ENCODE measurements around the gene UBL7.
"Not testable (repeated sequence)": the region's sequence is repeated elsewhere in the genome, so short reads cannot be mapped to it uniquely, and the experiment has no call there.

UBL7 gene

GRCh38 chr15:74460871-74461846 lies at the start of gene UBL7:
TSS of gene UBL7 (minus strand) at chr15:74461160. CDS start at chr15:74458867, 2,293 bp downstream.
- DNase-seq = peak; percentile 86 to 94 (median 90)

DNA sequence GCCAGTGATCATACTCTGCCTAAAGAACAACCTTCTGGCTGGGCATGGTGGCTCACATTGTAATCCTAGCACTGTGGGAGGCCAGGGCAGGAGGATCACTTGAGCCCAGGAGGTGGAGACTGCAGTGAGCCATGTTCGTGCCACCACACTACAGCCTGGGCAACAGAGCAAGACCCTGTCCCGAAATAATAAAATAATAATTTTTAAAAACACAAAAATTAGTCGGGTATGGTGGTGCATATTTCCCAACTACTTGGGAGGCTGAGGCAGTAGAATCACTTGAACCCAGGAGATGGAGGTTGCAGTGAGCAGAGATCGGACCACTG lies 45.5 kb upstream of the UBL7 start:
- DNase-seq = no peak

- no peak for DNase-seq
Measured at GRCh38 chr15:74505837-74506514, 45.0 kb upstream of the UBL7 start.

DNA sequence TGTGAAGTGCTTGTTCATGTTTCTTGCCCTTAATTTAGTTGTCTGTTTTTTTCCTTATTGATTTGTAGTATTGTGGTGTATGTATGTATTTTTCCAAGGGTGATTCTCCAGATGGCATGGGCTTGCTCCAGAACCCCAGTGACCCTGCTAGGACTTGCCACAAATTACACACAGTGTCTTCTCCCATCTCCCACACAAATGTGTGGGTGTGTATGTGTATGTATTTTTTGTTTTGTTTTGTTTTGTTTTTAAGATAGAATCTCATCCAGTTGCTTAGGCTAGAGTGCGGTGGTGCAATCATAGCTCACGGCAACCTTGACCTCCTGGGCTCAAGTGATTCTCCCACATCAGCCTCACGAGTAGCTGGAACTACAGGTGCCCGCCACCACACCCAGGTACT lies 43.9 kb upstream of the UBL7 start:
- no peak for DNase-seq

- DNase-seq = no peak
Measured at GRCh38 chr15:74504418-74504817, 43.5 kb upstream of the UBL7 start.

- DNase-seq = no peak
Measured at GRCh38 chr15:74502301-74502700, 41.3 kb upstream of the UBL7 start.

GRCh38 chr15:74500401-74500800 lies 39.4 kb upstream of the UBL7 start:
- no peak for DNase-seq

GRCh38 chr15:74499366-74499765 lies 38.4 kb upstream of the UBL7 start:
- no peak for DNase-seq

- DNase-seq = no peak
Measured at GRCh38 chr15:74497584-74497983, 36.6 kb upstream of the UBL7 start.

GRCh38 chr15:74496648-74497047 lies 35.7 kb upstream of the UBL7 start:
- DNase-seq = no peak

DNA sequence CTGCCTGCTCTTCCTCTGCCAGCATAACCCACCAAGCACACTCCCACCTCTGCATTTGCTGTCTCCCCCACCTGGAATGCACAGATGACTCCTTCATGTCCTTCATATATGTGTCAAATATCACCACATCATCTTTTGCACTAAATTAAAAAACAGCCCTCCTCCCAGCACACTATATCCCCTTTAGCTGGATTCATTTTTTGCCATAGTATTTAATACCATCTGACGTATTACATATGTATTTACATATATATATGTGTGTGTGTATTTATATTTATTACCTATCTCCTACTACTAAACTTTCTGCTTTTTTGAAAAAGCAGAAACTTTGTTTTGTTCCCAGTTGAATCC lies 29.4 kb upstream of the UBL7 start:
- no peak for DNase-seq

GRCh38 chr15:74489518-74490338 lies 28.8 kb upstream of the UBL7 start:
- peak; percentile 21 to 63 (median 52) for DNase-seq

DNA sequence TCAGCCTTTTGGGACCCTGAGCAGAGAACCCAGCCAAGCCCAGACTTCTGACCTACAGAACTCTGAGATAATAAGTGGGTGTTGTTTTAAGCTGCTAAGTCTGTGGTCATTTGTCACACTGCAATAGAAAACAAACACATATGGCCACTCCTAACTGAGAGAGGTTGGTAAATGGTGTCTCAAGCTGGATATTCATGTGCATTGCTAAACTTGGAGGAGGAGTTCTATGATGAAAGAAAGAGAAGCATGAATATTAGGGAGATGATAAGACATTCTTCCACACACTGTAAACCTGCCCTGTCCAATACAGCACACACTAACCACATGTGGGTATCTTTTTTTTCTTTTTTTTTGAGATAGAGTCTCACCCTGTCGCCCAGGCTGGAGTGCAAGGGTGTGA lies 27.8 kb upstream of the UBL7 start:
- DNase-seq = no peak

DNA sequence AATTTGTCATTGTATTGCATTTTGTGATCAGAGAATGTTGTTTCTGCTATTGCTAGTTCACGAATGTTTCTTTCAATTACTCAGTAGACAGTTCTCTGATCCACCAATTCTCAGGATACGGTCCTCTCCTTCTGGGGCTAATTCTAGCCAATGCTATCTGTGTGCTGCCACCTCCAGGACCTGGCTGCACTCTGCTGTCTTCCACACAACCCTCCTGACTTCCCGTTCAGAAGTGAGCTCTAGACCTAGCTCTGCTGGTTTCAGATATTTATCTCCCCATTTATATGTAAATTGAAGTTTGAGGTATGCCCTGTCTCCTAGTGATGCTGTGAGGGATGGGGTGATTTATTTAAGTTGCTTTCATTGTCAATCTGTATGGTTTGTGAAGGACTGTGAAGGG lies 21.7 kb upstream of the UBL7 start:
- no peak for DNase-seq

DNA sequence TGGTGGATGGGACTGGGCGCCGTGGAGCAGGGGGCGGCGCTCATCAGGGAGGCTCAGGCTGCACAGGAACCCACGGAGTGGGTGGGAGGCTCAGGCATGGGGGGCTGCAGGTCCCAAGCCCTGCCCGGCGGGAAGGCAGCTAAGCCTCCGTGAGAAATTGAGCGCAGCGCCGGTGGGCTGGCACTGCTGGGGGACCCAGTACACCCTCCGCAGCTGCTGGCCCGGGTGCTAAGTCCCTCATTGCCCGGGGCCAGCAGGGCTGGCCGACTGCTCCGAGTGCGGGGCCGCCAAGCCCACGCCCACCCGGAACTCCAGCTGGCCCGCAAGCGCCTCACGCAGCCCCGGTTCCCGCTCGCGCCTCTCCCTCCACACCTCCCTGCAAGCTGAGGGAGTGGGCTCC lies 19.4 kb upstream of the UBL7 start:
- DNase-seq = not testable (repeated sequence)

GRCh38 chr15:74471621-74472020 lies 10.7 kb upstream of the UBL7 start:
- not testable (repeated sequence) for DNase-seq

DNA sequence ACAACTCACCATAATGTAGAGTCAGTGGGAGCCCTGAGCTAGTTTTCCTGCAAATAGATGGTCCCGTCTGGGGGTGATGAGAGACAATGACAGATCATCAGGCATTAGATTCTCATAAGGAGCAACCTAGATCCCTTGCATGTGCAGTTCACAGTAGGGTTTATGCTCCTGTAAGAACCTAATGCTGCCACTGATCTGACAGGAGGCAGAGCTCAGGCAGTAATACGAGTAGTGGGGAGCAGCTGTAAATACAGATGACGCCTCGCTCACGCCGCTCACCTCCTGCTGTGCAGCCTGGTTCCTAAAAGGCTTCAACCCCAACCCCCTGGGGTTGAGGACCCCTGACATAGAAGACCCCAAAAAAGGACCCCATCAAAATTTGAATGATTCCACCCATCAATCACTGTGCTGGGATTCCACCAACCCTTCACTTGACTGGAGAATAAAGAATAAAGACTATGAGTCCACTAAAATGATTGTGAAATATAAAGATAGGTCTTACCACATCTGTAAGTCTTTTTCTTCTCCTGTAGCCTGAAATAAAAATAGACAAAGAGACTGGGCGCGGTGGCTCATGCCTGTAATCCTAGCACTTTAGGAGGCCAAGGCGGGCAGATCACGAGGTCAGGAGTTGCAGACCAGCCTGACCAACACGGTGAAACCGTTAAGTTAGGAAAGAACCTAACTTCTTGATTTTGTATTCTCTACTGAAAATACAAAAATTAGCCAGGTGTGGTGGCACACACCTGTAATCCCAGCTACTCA lies 9.9 kb upstream of the UBL7 start:
- no peak for DNase-seq

GRCh38 chr15:74468341-74469032 lies 7.5 kb upstream of the UBL7 start:
- no peak for DNase-seq

GRCh38 chr15:74466570-74466969 lies 5.6 kb upstream of the UBL7 start:
- DNase-seq = no peak

GRCh38 chr15:74464897-74465296 lies 3.9 kb upstream of the UBL7 start:
- DNase-seq = no peak

DNA sequence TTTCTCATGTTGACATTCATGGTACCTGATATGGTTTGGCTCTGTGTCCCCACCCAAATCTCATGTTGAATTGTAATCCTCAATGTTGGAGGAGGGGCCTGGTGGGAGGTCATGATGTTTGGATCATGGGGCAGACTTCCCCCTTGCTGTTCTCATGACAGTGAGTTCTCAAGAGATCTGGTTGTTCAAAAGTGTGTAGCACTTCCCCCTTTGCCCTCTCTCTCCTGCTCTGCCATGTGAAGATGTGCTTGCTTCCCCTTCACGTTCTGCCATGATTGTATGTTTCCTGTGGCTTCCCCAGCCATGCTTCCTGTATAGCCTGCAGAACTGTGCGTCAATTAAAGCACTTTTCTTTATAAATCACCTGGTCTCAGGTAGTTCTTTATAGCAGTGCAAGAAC lies 3.3 kb upstream of the UBL7 start:
- DNase-seq = no peak

- DNase-seq = no peak
Measured at GRCh38 chr15:74463634-74464033, 2.7 kb upstream of the UBL7 start.
